GM21723 (cell line): Measurements from ENCODE around the gene RAX.
A peak's percentile ranks its signal among the peaks of the same experiment; 100 is the strongest.
"Not testable (repeated sequence)": the region's sequence is repeated elsewhere in the genome, so short reads cannot be mapped to it uniquely, and the experiment has no call there.

Source experiments
- ATAC-seq: cut with Tn5 transposase; IDR thresholded peaks from one replicate; pipeline ENCODE4 v1.9.1; 2021; ENCODE audit warnings: mild to moderate bottlenecking, moderate library complexity; ENCODE audit not compliant: unreplicated experiment

Gene RAX

GRCh38 chr18:59273759-59274532 is 692 bp upstream of the RAX start:
- no peak for ATAC-seq

DNA sequence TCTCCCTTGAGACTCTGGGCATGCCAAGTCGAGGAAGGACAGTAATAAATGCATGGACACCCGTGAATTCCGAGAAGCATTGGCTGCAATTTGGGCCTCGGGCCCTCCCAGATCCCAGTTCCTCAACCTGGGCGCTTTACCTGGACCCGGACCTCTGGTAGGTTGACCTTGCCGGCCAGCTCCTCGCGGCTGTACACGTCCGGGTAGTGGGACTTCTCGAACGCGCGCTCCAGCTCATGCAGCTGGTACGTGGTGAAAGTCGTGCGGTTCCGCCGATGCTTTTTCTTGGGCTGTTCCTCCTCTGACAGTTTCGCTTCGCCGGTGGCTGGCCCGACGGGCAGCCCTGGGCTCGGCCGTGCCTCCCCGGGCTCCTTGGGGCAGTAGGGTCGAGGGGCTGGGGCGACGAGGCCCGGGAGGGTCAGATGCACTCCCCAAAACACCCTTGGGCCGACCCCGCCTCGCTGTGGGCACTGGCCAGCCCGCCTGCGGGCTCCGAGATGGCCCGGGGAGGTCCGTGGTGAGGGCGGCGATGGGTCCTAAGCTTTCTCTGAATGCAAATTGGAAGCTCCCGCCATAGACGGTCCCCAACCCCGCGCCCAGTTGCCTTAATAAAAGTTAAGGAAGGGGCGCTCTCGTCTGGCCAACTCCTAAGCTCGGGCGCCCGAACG is 899 bp downstream of the RAX start:
- ATAC-seq, result no peak

DNA sequence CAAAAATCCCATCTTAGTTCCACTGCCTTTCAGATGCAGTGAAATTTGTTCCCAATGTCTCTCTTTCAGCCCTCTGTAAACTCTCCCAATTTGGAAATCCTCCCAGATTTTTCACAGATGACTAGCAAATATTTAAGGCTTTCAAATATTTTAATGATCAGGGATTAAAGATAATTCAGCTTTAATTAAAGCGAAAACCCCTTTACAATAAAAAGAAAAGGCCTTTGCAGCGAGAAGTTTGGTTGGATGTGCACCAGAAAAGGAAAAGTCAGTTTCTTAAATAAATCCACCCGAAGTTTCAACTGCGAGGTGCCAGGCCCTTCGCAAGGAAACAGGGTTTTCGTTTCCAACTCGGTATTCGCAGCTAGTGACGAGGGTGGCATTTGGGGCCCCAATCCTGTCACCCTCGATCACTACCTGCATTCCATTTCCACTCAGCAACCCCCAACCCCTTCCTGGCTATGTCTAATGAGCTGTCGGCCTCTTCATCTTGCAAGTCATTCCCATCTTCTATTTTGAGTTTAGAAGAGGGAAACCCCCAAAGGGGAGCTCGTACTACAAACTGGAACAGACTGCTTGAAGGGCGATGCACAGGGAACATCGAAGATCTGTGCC is 1.5 kb downstream of the RAX start:
- no peak for ATAC-seq

DNA sequence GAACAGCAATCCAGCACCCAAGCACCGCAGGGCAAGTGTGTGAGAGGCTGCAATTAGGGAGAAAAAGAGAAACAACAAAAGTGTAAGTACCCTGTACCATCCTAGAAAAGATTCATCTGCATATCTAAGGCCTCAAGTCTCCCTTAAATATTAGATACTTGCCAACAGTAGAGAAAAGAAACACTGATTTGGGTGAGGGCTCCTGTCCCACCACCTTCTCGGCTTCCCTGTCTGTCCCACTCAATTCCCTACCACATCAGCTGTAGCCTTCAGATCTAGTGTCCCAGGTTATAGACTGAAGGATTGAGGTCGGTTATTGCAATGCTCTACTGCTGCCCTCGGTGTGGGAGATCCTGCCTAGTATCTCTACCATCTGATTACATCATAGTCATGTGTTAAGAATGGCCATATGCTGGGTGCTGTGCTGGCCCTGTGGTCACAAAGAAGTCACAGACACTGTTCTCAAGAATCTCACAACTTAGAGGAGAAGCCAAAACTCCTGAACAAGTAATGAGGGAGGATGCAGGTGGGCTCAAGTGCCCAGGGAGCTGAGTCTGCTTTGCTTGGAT is 2.5 kb downstream of the RAX start:
- no peak for ATAC-seq

GRCh38 chr18:59269563-59270119 is 3.6 kb downstream of the RAX start:
- ATAC-seq, result no peak

- peak; percentile 66 for ATAC-seq
These were observed 4.3 kb downstream of the RAX start for GRCh38 chr18:59268721-59269562.

GRCh38 chr18:59268127-59268720 is 5.0 kb downstream of the RAX start:
- ATAC-seq, result no peak

DNA sequence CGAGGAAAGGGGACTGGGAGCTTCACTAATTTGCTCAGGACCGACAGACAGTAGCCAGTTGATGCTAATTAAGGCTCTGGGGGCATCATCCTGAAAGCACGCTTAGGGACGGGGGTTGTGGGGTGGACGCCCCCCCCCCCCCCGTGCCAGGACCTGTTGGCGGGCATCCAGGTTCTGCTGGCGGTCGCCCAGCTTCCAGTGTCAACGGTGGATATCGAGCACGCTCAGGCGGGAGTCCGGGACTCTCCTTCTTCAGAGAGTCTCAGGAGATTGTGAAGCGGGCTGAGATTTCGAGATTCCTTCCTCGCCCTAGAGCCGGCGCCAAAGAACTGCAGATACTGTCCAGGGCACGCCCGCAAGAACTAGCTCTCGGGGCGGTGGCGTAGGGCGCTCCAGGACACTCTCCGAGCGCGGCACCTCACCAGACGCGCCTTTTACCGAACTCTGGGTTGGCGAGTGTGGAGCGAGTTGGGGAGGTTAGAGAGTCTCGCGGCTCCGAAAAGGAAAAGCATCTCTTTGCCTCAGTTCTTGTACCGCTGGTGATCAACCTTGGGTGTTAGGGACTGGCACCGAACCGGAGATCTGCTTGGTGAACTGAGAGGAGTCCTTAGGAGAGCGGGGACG is 5.6 kb downstream of the RAX start:
- ATAC-seq, result no peak

GRCh38 chr18:59266886-59267502 is 6.3 kb downstream of the RAX start:
- ATAC-seq, result no peak

DNA sequence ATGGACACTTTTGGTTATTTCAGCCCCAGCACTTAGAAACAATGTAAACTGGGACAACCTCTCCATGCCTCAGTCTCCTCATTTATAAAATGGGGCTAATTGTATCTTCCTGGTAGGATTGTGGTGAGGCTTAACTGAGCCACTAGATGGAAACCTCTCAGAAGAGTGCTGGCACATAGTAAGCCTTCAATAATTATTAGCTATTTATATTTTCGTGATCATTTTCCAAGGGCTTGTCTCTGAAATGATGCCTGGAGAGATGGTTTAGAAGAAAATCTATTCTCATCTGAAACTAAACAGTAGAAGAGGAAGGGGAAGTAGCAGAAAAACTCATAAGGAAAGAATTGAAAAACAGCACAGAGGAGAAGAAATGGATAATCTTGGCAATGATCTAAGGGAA is 6.8 kb downstream of the RAX start:
- no peak for ATAC-seq

GRCh38 chr18:59265974-59266369 is 7.3 kb downstream of the RAX start:
- no peak for ATAC-seq

DNA sequence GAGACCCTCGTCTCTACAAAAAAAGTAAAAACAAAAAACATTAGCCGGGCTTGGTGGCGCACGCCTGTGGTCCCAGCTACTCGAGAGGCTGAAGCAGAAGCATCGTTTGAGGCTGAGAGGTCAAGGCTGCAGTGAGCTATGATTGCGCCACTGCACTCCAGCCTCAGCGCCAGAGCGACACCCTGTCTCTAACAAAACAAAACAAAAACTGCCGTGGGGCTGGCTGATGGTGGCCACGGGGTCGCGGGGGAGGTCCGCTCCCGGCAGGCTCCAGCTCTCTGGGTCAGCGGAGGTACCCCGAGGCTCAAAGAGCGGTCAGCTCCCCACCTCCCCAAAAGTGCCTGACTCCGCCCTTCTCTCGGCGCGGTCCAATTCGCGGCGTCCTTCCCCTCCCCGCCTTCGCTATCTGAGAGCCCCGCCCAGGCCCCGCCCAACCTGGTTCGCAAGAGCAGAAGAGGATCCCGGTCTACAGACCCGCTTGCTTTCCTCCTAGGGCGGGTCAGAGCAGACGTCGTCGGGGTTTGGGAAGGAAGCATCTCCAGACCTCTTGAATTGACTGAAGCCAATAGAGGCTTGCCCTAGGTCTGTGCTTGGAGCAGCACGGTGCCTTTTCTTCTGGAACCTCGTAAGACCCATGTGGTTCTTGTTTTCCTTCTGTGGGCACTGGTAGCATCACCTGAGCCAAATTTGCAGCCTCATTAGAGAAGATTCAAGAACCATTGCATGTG is 7.8 kb downstream of the RAX start:
- ATAC-seq, result no peak

DNA sequence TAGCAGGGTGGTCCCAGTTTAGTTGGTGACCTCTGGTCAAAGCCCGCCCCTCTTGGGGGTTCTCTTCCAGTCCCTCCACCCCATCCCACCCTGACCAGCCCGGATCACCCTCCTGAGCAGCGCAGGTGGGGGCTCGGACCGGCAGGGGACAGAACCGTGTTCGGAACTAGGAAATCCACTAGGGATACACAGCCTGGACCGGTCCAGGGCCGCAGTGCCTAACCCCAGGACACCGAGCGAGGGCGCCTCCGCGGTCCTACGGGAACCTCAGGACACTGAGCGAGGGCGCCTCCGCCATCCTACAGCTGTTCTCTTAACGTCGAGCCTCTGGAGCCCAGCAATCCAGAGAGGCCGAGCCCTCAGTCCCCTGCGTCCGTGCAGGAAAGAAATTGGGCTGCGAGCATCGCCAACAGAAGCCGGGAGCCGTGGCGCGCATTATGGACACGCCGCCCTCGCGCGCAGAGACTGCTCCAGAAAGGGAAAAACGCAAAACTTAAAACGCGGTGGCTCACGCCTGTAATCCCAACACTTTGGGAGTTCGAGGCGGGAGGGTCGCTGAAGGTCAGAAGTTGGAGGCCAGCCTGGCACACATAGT is 8.5 kb downstream of the RAX start:
- ATAC-seq, result no peak

GRCh38 chr18:59264121-59264571 is 9.1 kb downstream of the RAX start:
- no peak for ATAC-seq

DNA sequence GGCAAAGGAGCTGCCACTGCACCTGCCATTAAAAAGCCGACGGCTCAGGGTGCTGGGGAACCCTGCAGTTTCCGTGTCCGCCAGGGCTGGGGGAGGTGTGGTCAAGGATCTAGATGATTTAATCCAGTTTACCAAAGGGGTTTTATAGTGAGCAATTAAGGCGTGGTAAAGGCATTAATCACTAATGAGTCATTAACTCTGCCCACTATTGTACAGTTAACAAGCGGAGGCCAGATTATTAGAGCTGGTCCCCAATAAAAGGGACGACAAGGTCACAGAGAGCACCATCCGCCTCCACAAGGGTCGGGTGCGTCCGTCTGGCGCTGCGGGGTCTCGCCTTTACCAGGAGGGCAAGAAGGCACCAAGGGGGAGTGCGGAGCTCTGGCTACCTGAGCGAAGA is 9.6 kb downstream of the RAX start:
- no peak for ATAC-seq

- not testable (repeated sequence) for ATAC-seq
These were observed 11.0 kb downstream of the RAX start for GRCh38 chr18:59262243-59262642.

- not testable (repeated sequence) for ATAC-seq
These were observed 11.4 kb downstream of the RAX start for GRCh38 chr18:59261842-59262241.

GRCh38 chr18:59255491-59255890 is 17.8 kb downstream of the RAX start:
- not testable (repeated sequence) for ATAC-seq
